Fibroblast of the aortic adventitia (primary cell): ENCODE results near the gene ARG2. TPM values are rescaled to one million over a fixed set of nuclear protein-coding genes. Genes with fewer than 3 reads are reported as not detected.
A peak's percentile ranks its signal among the peaks of the same experiment; 100 is the strongest.
"Not testable (repeated sequence)": the region's sequence is repeated elsewhere in the genome, so short reads cannot be mapped to it uniquely, and the experiment has no call there.

Source experiments
- DNase-seq: peaks from one replicate; pipeline ENCODE4 v3.0.0-alpha.2; 2010; ENCODE audit warnings: low read depth
- H3K4me3 ChIP-seq: 2 replicates; pipeline ENCODE4 v1.5.1; 2011; ENCODE audit warnings: low read depth, mild to moderate bottlenecking, control low read depth, low read length, moderate library complexity
- total RNA-seq: library from RNA; depleted of rRNA; stranded (reverse); fragments of >200 nt; gene quantifications from 2 replicates; pipeline ENCODE4 v1.2.3, GENCODE V29; 2012; ENCODE audit warnings: low replicate concordance
- TF ChIP-seq, protein P1 (sequence below): IDR thresholded peaks from 2 replicates; pipeline ENCODE4 v1.5.1; 2011; ENCODE audit warnings: mild to moderate bottlenecking, low read length, control low read depth, inconsistent platforms; ENCODE audit not compliant: insufficient read depth

ARG2 gene
- total RNA-seq, 1 donor: 7.0 TPM

DNA sequence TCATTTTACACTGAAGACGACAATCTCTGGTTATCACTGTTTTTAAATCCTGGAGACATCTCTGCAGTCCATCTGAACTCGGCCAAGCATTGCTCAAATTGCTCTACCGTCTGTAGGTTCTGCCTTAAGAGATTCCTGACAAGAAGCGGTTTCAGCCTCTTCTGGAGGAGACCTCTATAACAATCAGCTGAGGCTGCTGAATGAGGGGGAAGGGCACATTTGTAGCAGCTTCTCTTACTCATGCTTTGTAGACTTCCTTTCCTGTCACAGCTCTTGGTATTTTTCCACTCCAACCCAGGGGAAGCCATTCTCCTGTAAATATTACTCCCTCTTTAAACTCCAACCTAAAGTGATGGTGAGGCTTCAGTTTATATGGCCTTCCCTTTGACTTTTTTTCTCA, 3.0 kb downstream of the ARG2 start:
- peak; percentile 82 for DNase-seq
- TF ChIP-seq, protein P1, sequence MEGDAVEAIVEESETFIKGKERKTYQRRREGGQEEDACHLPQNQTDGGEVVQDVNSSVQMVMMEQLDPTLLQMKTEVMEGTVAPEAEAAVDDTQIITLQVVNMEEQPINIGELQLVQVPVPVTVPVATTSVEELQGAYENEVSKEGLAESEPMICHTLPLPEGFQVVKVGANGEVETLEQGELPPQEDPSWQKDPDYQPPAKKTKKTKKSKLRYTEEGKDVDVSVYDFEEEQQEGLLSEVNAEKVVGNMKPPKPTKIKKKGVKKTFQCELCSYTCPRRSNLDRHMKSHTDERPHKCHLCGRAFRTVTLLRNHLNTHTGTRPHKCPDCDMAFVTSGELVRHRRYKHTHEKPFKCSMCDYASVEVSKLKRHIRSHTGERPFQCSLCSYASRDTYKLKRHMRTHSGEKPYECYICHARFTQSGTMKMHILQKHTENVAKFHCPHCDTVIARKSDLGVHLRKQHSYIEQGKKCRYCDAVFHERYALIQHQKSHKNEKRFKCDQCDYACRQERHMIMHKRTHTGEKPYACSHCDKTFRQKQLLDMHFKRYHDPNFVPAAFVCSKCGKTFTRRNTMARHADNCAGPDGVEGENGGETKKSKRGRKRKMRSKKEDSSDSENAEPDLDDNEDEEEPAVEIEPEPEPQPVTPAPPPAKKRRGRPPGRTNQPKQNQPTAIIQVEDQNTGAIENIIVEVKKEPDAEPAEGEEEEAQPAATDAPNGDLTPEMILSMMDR: no peak
- no peak overlapping the region for H3K4me3 ChIP-seq

DNA sequence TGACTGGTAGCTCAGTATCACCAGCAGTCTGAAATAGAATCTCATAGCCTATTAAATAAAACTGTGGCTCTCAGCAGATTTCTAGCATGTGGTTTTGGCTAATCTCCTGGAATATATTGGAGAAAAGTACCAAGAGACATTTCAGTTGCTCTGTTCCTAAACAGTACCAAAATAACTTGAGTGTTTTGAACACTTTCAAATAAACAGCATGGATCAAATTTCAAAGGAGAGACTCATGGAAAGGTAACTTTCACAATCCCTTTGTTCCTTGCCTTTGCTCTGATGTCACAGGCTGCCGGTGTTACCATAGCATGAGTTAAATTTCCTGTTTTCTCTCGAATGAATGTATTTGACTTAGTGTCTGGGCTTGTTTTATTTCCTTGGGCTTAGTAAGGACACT, 3.4 kb downstream of the ARG2 start:
- no peak overlapping the region for H3K4me3 ChIP-seq
- TF ChIP-seq, protein P1: no peak
- DNase-seq: no peak

DNA sequence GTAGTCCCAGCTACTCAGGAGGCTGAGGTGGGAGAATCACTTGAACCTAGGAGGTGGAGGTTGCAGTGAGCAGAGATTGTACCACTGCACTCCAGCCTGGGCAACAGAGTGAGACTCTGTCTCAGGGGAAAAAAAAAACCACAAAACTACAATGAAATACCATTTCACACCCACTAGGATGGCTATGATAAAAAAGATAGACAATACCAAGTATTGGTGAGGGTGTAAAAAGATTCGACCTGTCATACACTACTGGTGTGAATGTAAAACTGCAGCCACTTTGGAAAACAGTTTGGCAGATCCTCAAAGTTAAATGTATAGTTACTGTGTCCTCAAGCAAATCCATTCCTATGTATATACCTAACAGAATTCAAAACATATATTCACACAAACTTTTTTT, 6.4 kb downstream of the ARG2 start:
- H3K4me3 ChIP-seq, DNase-seq: not testable (repeated sequence)

DNA sequence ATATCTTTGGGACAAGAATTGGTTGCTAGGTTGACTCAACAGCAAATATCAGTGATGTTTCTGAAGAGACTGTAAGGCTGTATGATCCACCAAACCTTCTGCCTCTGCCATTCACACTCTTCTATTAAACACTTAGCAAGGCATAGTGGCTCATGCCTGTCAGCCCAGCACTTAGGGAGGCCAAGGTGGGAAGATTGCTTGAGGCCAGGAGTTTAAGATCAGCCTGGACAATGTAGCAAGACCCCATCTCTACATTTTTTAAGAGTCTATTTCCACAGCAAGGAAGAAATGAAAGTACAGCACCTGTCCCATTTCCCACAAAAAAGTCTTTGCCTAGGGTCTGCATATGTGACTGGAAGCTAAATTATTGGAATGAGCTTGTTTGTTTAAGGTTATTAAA, 7.8 kb downstream of the ARG2 start:
- TF ChIP-seq, protein P1: no peak
- no peak for DNase-seq
- no peak overlapping the region for H3K4me3 ChIP-seq

DNA sequence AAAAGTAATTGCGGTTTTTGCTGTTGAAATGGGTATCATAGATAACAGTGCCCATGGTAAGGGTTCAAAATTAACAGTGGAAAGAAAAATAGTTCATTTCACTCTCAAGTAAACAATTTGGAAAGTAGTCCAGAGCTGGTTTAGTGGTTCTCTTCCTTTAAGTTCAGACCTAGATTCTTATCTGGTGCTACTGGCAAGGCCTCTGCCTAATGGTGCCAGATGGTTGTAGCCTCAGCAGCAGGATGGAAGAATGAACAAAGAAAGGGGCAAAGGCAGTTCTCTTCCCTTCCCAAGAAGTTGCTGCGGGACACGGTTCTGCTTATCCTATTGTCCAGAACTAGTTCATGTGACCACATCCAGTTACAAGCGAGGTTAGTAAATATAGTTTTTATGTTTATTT, 10.5 kb downstream of the ARG2 start:
- no peak overlapping the region for H3K4me3 ChIP-seq
- TF ChIP-seq, protein P1: no peak
- DNase-seq: no peak

DNA sequence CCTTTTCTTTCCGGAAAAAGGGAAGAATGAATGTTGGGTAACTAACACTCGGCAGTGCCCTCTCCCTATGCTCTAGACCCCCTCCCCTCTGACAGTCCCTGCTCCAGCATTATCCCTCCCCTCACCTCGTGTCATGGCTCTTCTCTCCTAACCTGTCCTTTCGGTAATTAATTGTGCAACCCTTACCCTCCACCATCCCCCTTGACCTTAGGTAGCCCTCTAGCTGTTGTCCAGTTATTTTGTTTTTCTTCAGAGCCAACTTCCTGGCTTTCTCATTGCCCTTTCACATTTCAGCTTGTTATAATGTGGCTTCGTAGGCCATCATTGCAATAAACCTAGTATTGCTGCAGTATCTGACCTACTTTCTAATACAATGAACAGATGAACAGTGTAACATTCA, 11.2 kb downstream of the ARG2 start:
- TF ChIP-seq, protein P1: no peak

DNA sequence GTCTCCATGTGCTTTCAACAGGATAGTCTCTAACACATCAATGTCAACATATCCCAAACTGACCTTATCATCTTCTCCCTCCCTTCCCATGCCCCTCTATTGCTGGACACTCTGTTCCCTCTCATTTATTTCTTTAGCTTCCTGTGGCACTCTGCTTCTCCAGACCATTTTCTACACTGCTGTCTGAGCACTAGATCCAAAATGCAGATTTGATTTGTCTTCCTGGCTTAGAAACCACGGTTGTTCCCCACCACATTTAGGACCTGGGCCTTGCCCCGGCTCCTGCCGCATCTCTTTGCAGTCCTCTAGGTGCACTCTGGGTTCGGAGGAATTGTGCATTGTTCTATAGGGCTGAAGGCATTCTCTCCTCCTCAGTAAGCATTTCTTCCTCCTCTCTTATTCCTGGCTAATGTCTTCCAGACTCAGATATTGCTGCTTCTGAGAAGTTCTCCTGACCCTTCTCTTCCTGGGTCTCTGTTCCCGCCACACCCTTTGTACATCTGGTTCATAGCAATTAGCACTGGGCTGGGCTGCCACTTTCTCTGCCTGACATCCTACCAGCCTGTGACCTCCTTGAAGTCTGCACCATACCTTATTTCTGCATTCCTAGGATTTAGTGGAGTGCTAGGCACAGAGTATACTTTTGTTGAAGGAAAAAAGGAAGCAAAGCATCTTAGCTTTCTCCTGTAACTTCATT, 13.9 kb downstream of the ARG2 start:
- DNase-seq: no peak
- TF ChIP-seq, protein P1: no peak
- no peak overlapping the region for H3K4me3 ChIP-seq

More for the DNA sequence above, 11.2 kb downstream of the ARG2 start:
- no peak for DNase-seq
- no peak overlapping the region for H3K4me3 ChIP-seq
